NCI-H1092 (cell line): ENCODE results near the gene NPB.

ENCODE experiments used
- DNase-seq: peaks from one replicate; lab custom pipeline; 2025; lab: John Stamatoyannopoulos, UW

NPB gene

DNA sequence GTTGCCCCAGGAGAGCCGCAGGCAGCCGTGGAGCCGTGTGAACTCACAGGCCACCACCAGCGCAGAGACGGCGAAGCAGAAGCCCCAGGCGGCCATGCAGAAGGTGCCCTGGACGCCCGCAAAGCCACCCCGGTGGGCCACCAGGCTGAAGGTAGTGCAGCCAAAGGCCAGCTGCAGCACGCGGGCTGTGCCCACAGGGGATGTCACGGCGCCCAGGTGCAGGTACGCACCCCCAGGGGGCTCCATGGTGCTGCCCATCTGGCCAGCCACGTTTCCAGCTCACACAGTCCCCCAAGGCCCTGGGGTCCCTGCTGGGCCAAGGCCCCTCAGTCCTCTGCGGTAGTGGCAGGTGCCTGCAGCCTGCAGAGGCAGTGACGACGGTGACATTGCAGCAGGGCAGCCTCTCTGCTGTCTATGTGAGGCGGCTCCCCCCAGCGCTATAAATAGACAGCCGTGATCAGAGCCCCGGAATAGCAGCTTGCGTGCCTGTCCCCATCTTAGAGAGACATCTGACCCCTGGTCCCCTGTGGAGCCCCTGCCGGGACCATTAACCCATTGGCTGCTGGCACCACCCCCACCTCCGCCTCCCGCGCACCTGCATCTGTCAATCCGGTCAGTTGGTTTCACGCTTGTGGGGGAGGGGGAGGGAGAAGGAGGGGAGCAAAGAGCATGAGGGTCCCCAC lies 39.6 kb downstream of the NPB start:
- no peak for DNase-seq

DNA sequence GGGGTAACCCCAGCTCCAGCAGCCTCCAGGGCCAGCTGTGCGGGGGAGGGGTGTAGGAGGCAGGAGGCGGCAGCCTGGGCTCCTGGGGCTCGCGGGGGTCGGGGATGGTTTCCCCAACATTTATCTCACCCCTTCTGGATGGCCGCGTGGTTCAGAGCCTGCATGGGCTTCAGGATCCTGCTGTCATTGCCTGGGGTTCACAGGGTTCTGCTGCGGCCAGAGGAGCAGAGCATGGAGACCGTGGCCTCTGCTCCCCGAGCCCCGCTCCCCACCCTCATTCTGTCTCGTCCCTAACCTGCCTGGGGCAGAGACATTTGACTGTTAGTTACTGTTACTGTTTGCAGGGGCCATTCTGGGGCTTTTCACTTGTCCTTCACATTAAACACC lies 40.1 kb downstream of the NPB start:
- DNase-seq: no peak

- no peak for DNase-seq
Measured at GRCh38 chr17:81944858-81945257, 42.8 kb downstream of the NPB start.

GRCh38 chr17:81947189-81947588 lies 45.2 kb downstream of the NPB start, which contains the start of gene MYADML2:
Gene MYADML2 (minus strand): TSS chr17:81947233. CDS start chr17:81941741, 5,492 bp downstream.
- DNase-seq: no peak

- no peak for DNase-seq
Measured at GRCh38 chr17:81948635-81949378, 46.8 kb downstream of the NPB start.

DNA sequence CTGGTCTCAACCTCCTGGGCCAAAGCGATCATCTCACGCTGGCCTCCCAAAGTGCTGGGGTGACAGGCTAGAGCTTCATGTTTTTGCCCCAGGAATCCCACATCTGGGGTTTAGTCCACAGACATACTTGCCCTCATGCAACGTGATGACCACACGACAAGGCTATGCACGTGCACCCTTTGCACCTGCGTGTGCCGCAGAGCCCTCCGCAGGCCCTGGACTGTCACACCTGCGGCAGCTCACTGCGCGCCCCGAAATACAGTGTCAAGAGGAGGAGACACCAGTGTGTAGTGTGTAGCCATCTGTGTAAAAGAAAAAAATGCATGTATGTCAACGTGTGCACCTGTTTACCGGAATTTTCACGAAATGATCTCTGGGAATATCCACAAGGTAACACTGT lies 48.5 kb downstream of the NPB start:
- DNase-seq: no peak

DNA sequence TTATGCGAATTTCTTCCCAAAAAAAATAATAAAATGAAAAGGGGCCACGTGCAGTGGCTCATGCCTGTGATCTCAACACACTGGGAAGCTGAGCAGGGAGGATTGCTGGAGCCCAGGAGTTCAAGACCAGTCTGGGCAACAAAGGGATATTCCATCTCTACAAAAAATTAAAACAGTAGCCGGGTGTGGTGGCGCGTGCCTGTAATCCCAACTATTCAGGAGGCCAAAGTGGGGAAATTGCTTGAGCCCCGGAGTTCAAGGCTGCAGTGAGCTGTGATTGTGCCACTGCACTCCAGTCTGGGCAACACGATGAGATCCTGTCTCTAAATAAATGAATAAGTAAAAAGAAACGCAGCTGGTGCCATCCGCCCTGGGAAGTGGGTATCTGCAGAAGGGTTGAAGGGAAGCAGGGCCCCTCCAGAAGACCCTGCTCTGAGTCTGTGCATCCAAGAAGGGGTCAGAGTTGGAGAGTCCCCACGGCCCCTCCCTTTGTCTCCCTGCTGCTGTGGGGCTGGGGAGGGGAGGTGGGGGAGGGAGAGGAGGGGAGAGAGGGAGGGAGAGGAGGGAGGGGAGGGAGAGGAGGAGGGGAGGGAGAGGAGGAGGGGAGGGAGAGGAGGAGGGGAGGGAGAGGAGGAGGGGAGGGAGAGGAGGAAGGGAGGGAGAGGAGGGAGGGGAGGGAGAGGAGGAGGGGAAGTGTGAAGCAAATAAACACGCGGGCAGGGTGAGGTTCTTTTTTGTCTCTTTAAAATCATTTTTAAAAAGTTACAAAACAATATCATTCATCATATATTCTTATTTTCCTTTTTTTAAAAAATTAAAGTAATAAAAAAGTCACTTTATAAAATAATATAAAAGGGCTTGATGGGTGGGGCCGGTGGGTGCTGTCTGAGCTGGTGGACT lies 50.0 kb downstream of the NPB start:
- no peak for DNase-seq
